Amygdala (tissue), 56 donors: ENCODE measurements around the gene MACO1.

Source experiments
- DNase-seq, 56 donors: peaks; one replicate each; lab custom pipeline; 2025; lab: John Stamatoyannopoulos, UW

MACO1 gene

GRCh38 chr1:25538191-25538767, 107.6 kb downstream of the MACO1 start:
- DNase-seq = no peak

- no peak for DNase-seq
These were observed 110.1 kb downstream of the MACO1 start for GRCh38 chr1:25540750-25541342.

GRCh38 chr1:25541425-25541824, 110.7 kb downstream of the MACO1 start:
- no peak for DNase-seq

- peak in 2 of 56 donors; percentile 7 to 31 for DNase-seq
These were observed 111.4 kb downstream of the MACO1 start for GRCh38 chr1:25541889-25542658.

- no peak for DNase-seq
These were observed 112.3 kb downstream of the MACO1 start for GRCh38 chr1:25543005-25543424.

GRCh38 chr1:25543425-25544242, 112.9 kb downstream of the MACO1 start, which contains the start of gene LDLRAP1:
Gene LDLRAP1, plus strand, starts transcription at chr1:25543606. Its CDS starts 93 bp downstream, at chr1:25543699.
- DNase-seq = peak in 43 of 56 donors; percentile 18 to 84 (median 53)

GRCh38 chr1:25544243-25544764, 113.6 kb downstream of the MACO1 start:
- DNase-seq = no peak

GRCh38 chr1:25544819-25545218, 114.1 kb downstream of the MACO1 start:
- DNase-seq = peak in 38 of 56 donors; percentile 16 to 83 (median 48)

GRCh38 chr1:25545767-25546166, 115.1 kb downstream of the MACO1 start:
- DNase-seq = no peak

- no peak for DNase-seq
These were observed 115.5 kb downstream of the MACO1 start for GRCh38 chr1:25546193-25546592.

- no peak for DNase-seq
These were observed 117.9 kb downstream of the MACO1 start for GRCh38 chr1:25548601-25549000.

GRCh38 chr1:25549273-25550154, 118.8 kb downstream of the MACO1 start:
- DNase-seq = no peak
